Keratinocyte (primary cell): ENCODE measurements around the gene RNF13. TPM values are rescaled to one million over a fixed set of nuclear protein-coding genes. Genes with fewer than 3 reads are reported as not detected.
"Not testable (repeated sequence)": the region's sequence is repeated elsewhere in the genome, so short reads cannot be mapped to it uniquely, and the experiment has no call there.

Experiments
- DNase-seq: peaks from one replicate; pipeline ENCODE4 v3.0.0-alpha.2; 2011; ENCODE audit warnings: low read depth, missing footprints, low spot score
- FAIRE-seq: peaks from 2 replicates; lab custom pipeline; 2011; peaks lifted over from hg19 to GRCh38; lab: Jason Lieb, UNC
- H2AFZ ChIP-seq: 2 replicates; pipeline ENCODE4 v1.6.0; 2012; ENCODE audit warnings: low read length, control low read depth, inconsistent platforms; ENCODE audit not compliant: control insufficient read depth
- H3K27ac ChIP-seq: 2 replicates; pipeline ENCODE4 v1.5.1; 2011; ENCODE audit warnings: low read length; ENCODE audit not compliant: control insufficient read depth, insufficient read depth
- H3K27me3 ChIP-seq: 3 replicates; pipeline ENCODE4 v1.6.0; 2011; ENCODE audit warnings: low read length; ENCODE audit not compliant: control insufficient read depth, insufficient read depth; ENCODE audit errors: extremely low read depth
- H3K36me3 ChIP-seq, 2 experiments: 2 replicates in 1 of 2; 3 replicates in 1 of 2; pipeline ENCODE4 v1.5.1; 2011; ENCODE audit warnings: low read length in 2 of 2, mild to moderate bottlenecking in 1 of 2; ENCODE audit not compliant: control insufficient read depth in 2 of 2, insufficient read depth in 2 of 2; ENCODE audit errors: extremely low read depth in 1 of 2
- H3K4me1 ChIP-seq: 3 replicates; pipeline ENCODE4 v1.5.1; 2011; ENCODE audit warnings: low read length; ENCODE audit not compliant: control insufficient read depth, insufficient read depth; ENCODE audit errors: extremely low read depth
- H3K4me2 ChIP-seq: 3 replicates; pipeline ENCODE4 v1.6.0; 2011; ENCODE audit warnings: low read depth, low read length; ENCODE audit not compliant: control insufficient read depth, insufficient read depth; ENCODE audit errors: extremely low read depth
- H3K4me3 ChIP-seq, 3 experiments: fragments of 200-600 bp in 1 of 3; sonication (generic) in 1 of 3; 2 replicates in 2 of 3; 3 replicates in 1 of 3; pipeline ENCODE4 v1.5.1; 2011 to 2016; ENCODE audit warnings: low read length in 3 of 3, mild to moderate bottlenecking in 3 of 3, control low read depth in 2 of 3, inconsistent platforms in 1 of 3, low read depth in 1 of 3, mixed read lengths in 1 of 3, mixed run types in 1 of 3, moderate library complexity in 1 of 3; ENCODE audit not compliant: control insufficient read depth in 2 of 3, insufficient read depth in 2 of 3; ENCODE audit errors: extremely low read depth in 1 of 3
- H3K79me2 ChIP-seq: 2 replicates; pipeline ENCODE4 v1.6.0; 2012; ENCODE audit warnings: low read length; ENCODE audit not compliant: control insufficient read depth, insufficient read depth
- H3K9ac ChIP-seq: 3 replicates; pipeline ENCODE4 v1.6.0; 2011; ENCODE audit warnings: low read length; ENCODE audit not compliant: control insufficient read depth, insufficient read depth; ENCODE audit errors: extremely low read depth
- H3K9me1 ChIP-seq: 3 replicates; pipeline ENCODE4 v1.6.0; 2011; ENCODE audit warnings: low read length; ENCODE audit not compliant: control insufficient read depth, insufficient read depth; ENCODE audit errors: extremely low read depth
- H3K9me3 ChIP-seq: 2 replicates; pipeline ENCODE4 v1.5.1; 2012; ENCODE audit warnings: low read depth, low read length; ENCODE audit not compliant: control insufficient read depth
- H4K20me1 ChIP-seq: 3 replicates; pipeline ENCODE4 v1.6.0; 2011; ENCODE audit warnings: low read length; ENCODE audit not compliant: control insufficient read depth, insufficient read depth; ENCODE audit errors: extremely low read depth
- EZH2 ChIP-seq: IDR thresholded peaks from one replicate; pipeline ENCODE4 v1.6.1; 2012; ENCODE audit warnings: inconsistent platforms, mild to moderate bottlenecking, low read length, moderate library complexity
- dilution Hi-C: fragments of 300-500 bp; cut with MboI; formaldehyde crosslinking; loops from one replicate; pipeline ENCODE4 v1.7.0; 2020; ENCODE audit warnings: low sequenced_read_pairs; ENCODE audit not compliant: extremely low pct_ligation_motif_present
- polyA plus RNA-seq, 5 experiments: library from polyadenylated mRNA; depleted of rRNA in 3 of 5; stranded (reverse) in 3 of 5; stranded (forward) in 1 of 5; unstranded in 1 of 5; fragments of >200 nt; gene quantifications; 1 replicate in 1 of 5; 2 replicates in 3 of 5; 3 replicates in 1 of 5; pipeline versions ENCODE4 v1.2.1 to v1.2.3, GENCODE V29; 2011 to 2012; ENCODE audit warnings: missing spikeins in 2 of 5, low read depth in 1 of 5, low replicate concordance in 1 of 5
- TF ChIP-seq, protein P1 (sequence below), 3 experiments: IDR thresholded peaks in 1 of 3; conservative IDR thresholded peaks in 1 of 3; optimal IDR thresholded peaks in 1 of 3; 2 replicates in 2 of 3; 3 replicates in 1 of 3; pipeline versions ENCODE3 to v1.5.1; 2011; ENCODE audit warnings: low read length in 3 of 3, mild to moderate bottlenecking in 3 of 3, moderate library complexity in 2 of 3, control low read depth in 1 of 3, inconsistent platforms in 1 of 3; ENCODE audit not compliant: insufficient read depth in 2 of 3; ENCODE audit errors: extremely low read depth in 1 of 3

Gene RNF13
- polyA plus RNA-seq, 1 donor (not counting 4 experiments of a cell fraction or from before 2014, with no cell fraction given), result 57.4 TPM

GRCh38 chr3:149942409-149942808, 129.4 kb downstream of the RNF13 start:
- H3K9me3 ChIP-seq, result no peaks in the 10 kb centered on the region
- TF ChIP-seq, protein P1, sequence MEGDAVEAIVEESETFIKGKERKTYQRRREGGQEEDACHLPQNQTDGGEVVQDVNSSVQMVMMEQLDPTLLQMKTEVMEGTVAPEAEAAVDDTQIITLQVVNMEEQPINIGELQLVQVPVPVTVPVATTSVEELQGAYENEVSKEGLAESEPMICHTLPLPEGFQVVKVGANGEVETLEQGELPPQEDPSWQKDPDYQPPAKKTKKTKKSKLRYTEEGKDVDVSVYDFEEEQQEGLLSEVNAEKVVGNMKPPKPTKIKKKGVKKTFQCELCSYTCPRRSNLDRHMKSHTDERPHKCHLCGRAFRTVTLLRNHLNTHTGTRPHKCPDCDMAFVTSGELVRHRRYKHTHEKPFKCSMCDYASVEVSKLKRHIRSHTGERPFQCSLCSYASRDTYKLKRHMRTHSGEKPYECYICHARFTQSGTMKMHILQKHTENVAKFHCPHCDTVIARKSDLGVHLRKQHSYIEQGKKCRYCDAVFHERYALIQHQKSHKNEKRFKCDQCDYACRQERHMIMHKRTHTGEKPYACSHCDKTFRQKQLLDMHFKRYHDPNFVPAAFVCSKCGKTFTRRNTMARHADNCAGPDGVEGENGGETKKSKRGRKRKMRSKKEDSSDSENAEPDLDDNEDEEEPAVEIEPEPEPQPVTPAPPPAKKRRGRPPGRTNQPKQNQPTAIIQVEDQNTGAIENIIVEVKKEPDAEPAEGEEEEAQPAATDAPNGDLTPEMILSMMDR (optimal IDR thresholded peaks at IDR 0.05 in 1 of 3, IDR thresholded peaks at IDR 0.05 in 1 of 3, conservative IDR thresholded peaks at IDR 0.05 in 1 of 3; ENCODE audit: extremely low read depth in 1 of 3, insufficient read depth in 2 of 3, low read length in 3 of 3), result no peak
- no peak for TF ChIP-seq EZH2
- H3K9ac ChIP-seq, result no peak overlapping the region
- no peak for DNase-seq
- H3K79me2 ChIP-seq, result peaks cover 1% of the 10 kb centered on the region
- dilution Hi-C loops, result no loop called here
- H3K4me3 ChIP-seq, result no peak overlapping the region
- no peak overlapping the region for H2AFZ ChIP-seq
- no peaks in the 10 kb centered on the region for H3K4me1 ChIP-seq
- no peaks in the 10 kb centered on the region for H3K9me1 ChIP-seq
- FAIRE-seq, result no peak
- no peaks in the 10 kb centered on the region for H3K27me3 ChIP-seq
- peaks cover 0 to 1% of the 10 kb centered on the region in 2 experiments for H3K36me3 ChIP-seq
- no peaks in the 10 kb centered on the region for H4K20me1 ChIP-seq
- no peak overlapping the region for H3K27ac ChIP-seq
- no peak overlapping the region for H3K4me2 ChIP-seq

GRCh38 chr3:149943966-149944365, 131.0 kb downstream of the RNF13 start:
- H3K27ac ChIP-seq, H3K4me3 ChIP-seq, H2AFZ ChIP-seq, H3K4me1 ChIP-seq, H3K4me2 ChIP-seq, dilution Hi-C loops, H3K27me3 ChIP-seq, FAIRE-seq, H3K9me1 ChIP-seq, DNase-seq, H3K36me3 ChIP-seq, H3K79me2 ChIP-seq, H4K20me1 ChIP-seq, H3K9me3 ChIP-seq, H3K9ac ChIP-seq: not testable (repeated sequence)

- H3K9me3 ChIP-seq, result no peaks in the 10 kb centered on the region
- dilution Hi-C loops, result no loop called here
- no peaks in the 10 kb centered on the region for H3K36me3 ChIP-seq
- TF ChIP-seq, protein P1 (optimal IDR thresholded peaks at IDR 0.05 in 1 of 3, IDR thresholded peaks at IDR 0.05 in 1 of 3, conservative IDR thresholded peaks at IDR 0.05 in 1 of 3; ENCODE audit: extremely low read depth in 1 of 3, insufficient read depth in 2 of 3, low read length in 3 of 3), result no peak
- TF ChIP-seq EZH2, result no peak
- no peak overlapping the region for H3K4me3 ChIP-seq
- no peaks in the 10 kb centered on the region for H3K9me1 ChIP-seq
- no peaks in the 10 kb centered on the region for H3K4me1 ChIP-seq
- H4K20me1 ChIP-seq, result no peaks in the 10 kb centered on the region
- no peak overlapping the region for H3K4me2 ChIP-seq
- FAIRE-seq, result no peak
- no peak overlapping the region for H3K27ac ChIP-seq
- peaks cover 1% of the 10 kb centered on the region for H3K79me2 ChIP-seq
- H2AFZ ChIP-seq, result no peak overlapping the region
- no peak overlapping the region for H3K9ac ChIP-seq
- DNase-seq, result no peak
- no peaks in the 10 kb centered on the region for H3K27me3 ChIP-seq
Observed at GRCh38 chr3:149947231-149947630, 134.2 kb downstream of the RNF13 start.
